K562 (cell line): ENCODE data around the gene CDK5RAP3. TPM values are rescaled to one million over a fixed set of nuclear protein-coding genes. Genes with fewer than 3 reads are reported as not detected.

ENCODE experiments used
- CTBP1 ChIP-seq: fragments of 450-650 bp; IDR thresholded peaks from 2 replicates; pipeline ENCODE4 v1.6.1; 2016; ENCODE audit warnings: borderline replicate concordance
- CUX1 ChIP-seq: fragments of 200-800 bp; sonication (Bioruptor generic); IDR thresholded peaks from 2 replicates; pipeline ENCODE4 v1.6.1; 2016; ENCODE audit warnings: missing genetic modification characterization, missing compliant biosample characterization
- DLX4 ChIP-seq: fragments of 250-450 bp; sonication (Bioruptor Pico); IDR thresholded peaks from 2 replicates; pipeline ENCODE4 v1.6.1; 2021; ENCODE audit warnings: mild to moderate bottlenecking
- EWSR1 ChIP-seq: fragments of 450-650 bp; IDR thresholded peaks from 2 replicates; pipeline ENCODE4 v1.6.1; 2018; ENCODE audit warnings: borderline replicate concordance, mild to moderate bottlenecking, low read depth, moderate library complexity; ENCODE audit not compliant: partially characterized antibody
- FIP1L1 ChIP-seq: fragments of 200-400 bp; formaldehyde crosslinking; IDR thresholded peaks from 2 replicates; pipeline ENCODE4 v1.6.1; 2018; ENCODE audit warnings: mild to moderate bottlenecking, low read depth, low read length; ENCODE audit not compliant: poor library complexity, severe bottlenecking
- KAT7 ChIP-seq: sonication (generic); formaldehyde crosslinking; IDR thresholded peaks from 2 replicates; pipeline ENCODE4 v1.8.0; 2022; ENCODE audit warnings: missing genetic modification reagents, mild to moderate bottlenecking, borderline replicate concordance
- LEF1 ChIP-seq: fragments of 450-650 bp; IDR thresholded peaks from 2 replicates; pipeline ENCODE4 v1.6.1; 2016; ENCODE audit warnings: mild to moderate bottlenecking
- NCOR1 ChIP-seq: fragments of 450-650 bp; IDR thresholded peaks from 2 replicates; pipeline ENCODE4 v1.6.1; 2016; ENCODE audit warnings: mild to moderate bottlenecking, moderate library complexity
- SMARCB1 ChIP-seq: IDR thresholded peaks from 2 replicates; pipeline ENCODE4 v1.6.1; 2011; ENCODE audit warnings: improper control_type of control experiment, low read depth; ENCODE audit not compliant: insufficient read length
- SRSF7 ChIP-seq: fragments of 200-400 bp; formaldehyde crosslinking; optimal IDR thresholded peaks from 2 replicates; pipeline ENCODE3; 2017; ENCODE audit warnings: mild to moderate bottlenecking, low read depth, low read length
- SUPT5H ChIP-seq: fragments of 450-650 bp; IDR thresholded peaks from 2 replicates; pipeline ENCODE4 v1.6.1; 2016
- TRIM25 ChIP-seq: fragments of 450-650 bp; IDR thresholded peaks from 2 replicates; pipeline ENCODE4 v1.7.0; 2016; ENCODE audit warnings: borderline replicate concordance
- ZC3H4 ChIP-seq: sonication (generic); formaldehyde crosslinking; IDR thresholded peaks from 2 replicates; pipeline ENCODE4 v1.9.0; 2021; ENCODE audit warnings: missing genetic modification reagents, borderline replicate concordance
- ZC3H8 ChIP-seq: fragments of 450-650 bp; IDR thresholded peaks from 2 replicates; pipeline ENCODE4 v1.6.1; 2017
- ZFX ChIP-seq: sonication (generic); formaldehyde crosslinking; IDR thresholded peaks from 2 replicates; pipeline ENCODE4 v1.8.0; 2022; ENCODE audit warnings: mild to moderate bottlenecking, missing genetic modification reagents, moderate library complexity
- ZNF140 ChIP-seq: fragments of 250-450 bp; sonication (Bioruptor Pico); IDR thresholded peaks from 2 replicates; pipeline ENCODE4 v1.8.0; 2021; ENCODE audit warnings: moderate library complexity, mild to moderate bottlenecking, inconsistent platforms
- ZNF184 ChIP-seq: sonication (generic); formaldehyde crosslinking; IDR thresholded peaks from 2 replicates; pipeline ENCODE4 v1.5.0; 2020; ENCODE audit warnings: missing genetic modification reagents
- ZNF764 ChIP-seq: fragments of 250-450 bp; sonication (Bioruptor Pico); IDR thresholded peaks from 2 replicates; pipeline ENCODE4 v1.4.0; 2020; ENCODE audit warnings: low read depth, mild to moderate bottlenecking, moderate library complexity
- polyA plus RNA-seq, 8 experiments: library from polyadenylated mRNA; depleted of rRNA in 4 of 8; stranded (reverse) in 5 of 8; unstranded in 3 of 8; fragments of >200 nt; fragmentation: Nextera tagmentation in 2 of 8; fragmentation: Illumina TruSeq in 1 of 8; extraction: Ambion mirVana in 2 of 8; extraction: Trizol in 1 of 8; gene quantifications; 2 replicates each; pipeline versions ENCODE4 v1.2.1 to v1.2.3, GENCODE V29; 2011 to 2014; ENCODE audit warnings: inconsistent platforms in 1 of 8, missing spikeins in 1 of 8
- total RNA-seq, 7 experiments: library from RNA; depleted of rRNA in 6 of 7; stranded (reverse); fragments of >200 nt in 6 of 7; fragmentation: Illumina TruSeq in 2 of 7; extraction: Trizol in 2 of 7; gene quantifications; 2 replicates each; pipeline versions ENCODE4 v1.2.1 to v1.2.3, GENCODE V29; 2011 to 2021; ENCODE audit warnings: low replicate concordance in 1 of 7

Gene CDK5RAP3
- total and polyA plus RNA-seq, 9 of the 15 experiments (the other 6 are each of a cell fraction or from before 2014, with no cell fraction given): 44.2 to 202 (median 91.5) TPM

GRCh38 chr17:48025040-48025903 lies 54.4 kb downstream of the CDK5RAP3 start (continued):
- TF ChIP-seq CUX1 (CRISPR knock-in tag) (no peak), ZC3H4 (CRISPR knock-in tag) (no peak), ZC3H8 (no peak), LEF1 (no peak; the same call in 1 of the 2 replicates), NCOR1 (no peak), FIP1L1 (no peak), SRSF7 (no peak), ZNF184 (CRISPR knock-in tag) (no peak), KAT7 (CRISPR knock-in tag) (no peak; the same call in 1 of the 2 replicates), TRIM25 (no peak), CTBP1 (peak; percentile 17), EWSR1 (no peak), ZFX (CRISPR knock-in tag) (no peak), SUPT5H (no peak), DLX4 (CRISPR knock-in tag) (no peak), SMARCB1 (no peak), ZNF764 (CRISPR knock-in tag) (no peak), ZNF140 (CRISPR knock-in tag) (no peak)
